IPS DF 6.9 (cell line): Measurements from ENCODE around the gene CD3G.

ENCODE experiments used
- DNase-seq: peaks from one replicate; pipeline ENCODE4 v3.0.0-alpha.2; 2013; ENCODE audit warnings: low read depth, low spot score
- H3K27ac ChIP-seq: one replicate; pipeline ENCODE4 v1.5.1; 2013; ENCODE audit warnings: low read length, control low read depth
- H3K27me3 ChIP-seq: 2 replicates; pipeline ENCODE4 v1.6.1; 2013; ENCODE audit warnings: mild to moderate bottlenecking, low read length; ENCODE audit not compliant: control insufficient read depth, insufficient read depth
- H3K36me3 ChIP-seq: 2 replicates; pipeline ENCODE4 v1.6.1; 2013; ENCODE audit warnings: low read length; ENCODE audit not compliant: control insufficient read depth, insufficient read depth
- H3K4me1 ChIP-seq: 2 replicates; pipeline ENCODE4 v1.6.1; 2013; ENCODE audit warnings: low read length; ENCODE audit not compliant: control insufficient read depth, insufficient read depth
- H3K4me3 ChIP-seq: 2 replicates; pipeline ENCODE4 v1.5.1; 2013; ENCODE audit warnings: mild to moderate bottlenecking, low read length
- H3K9me3 ChIP-seq: 2 replicates; pipeline ENCODE4 v1.6.1; 2013; ENCODE audit warnings: low read length, inconsistent platforms; ENCODE audit not compliant: control insufficient read depth, insufficient read depth
- WGBS: extraction: QIAGEN DNeasy Blood & Tissue Kit; methylation state at CpG from one replicate; pipeline ENCODE4 v1.1.7; 2013; ENCODE audit warnings: mixed read lengths, missing lambda C conversion rate; ENCODE audit not compliant: insufficient read length, insufficient coverage; 5-methylcytosine and 5-hydroxymethylcytosine counted together

CD3G gene

DNA sequence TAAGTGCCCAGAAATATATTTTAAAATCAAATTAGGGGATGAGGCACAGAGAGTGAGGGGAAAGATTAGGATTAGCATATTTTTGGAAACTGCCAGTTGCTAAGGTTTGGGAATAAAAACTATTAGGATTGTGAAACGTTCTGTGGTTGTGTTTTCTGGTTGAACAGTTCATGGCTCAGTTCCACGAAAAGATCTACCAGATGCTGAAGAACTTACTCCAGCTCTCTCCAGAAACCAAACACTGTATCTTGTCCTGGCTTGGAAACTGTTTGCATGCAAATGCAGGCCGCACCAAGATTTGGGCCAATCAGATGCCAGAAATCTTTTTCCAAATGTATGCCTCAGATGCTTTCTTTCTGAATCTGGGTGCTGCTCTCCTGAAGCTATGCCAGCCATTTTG, 30.6 kb downstream of the CD3G start:
- no peak overlapping the region for H3K27ac ChIP-seq
- no CpG with 5 or more reads among the region's 3 CpGs for WGBS

DNA sequence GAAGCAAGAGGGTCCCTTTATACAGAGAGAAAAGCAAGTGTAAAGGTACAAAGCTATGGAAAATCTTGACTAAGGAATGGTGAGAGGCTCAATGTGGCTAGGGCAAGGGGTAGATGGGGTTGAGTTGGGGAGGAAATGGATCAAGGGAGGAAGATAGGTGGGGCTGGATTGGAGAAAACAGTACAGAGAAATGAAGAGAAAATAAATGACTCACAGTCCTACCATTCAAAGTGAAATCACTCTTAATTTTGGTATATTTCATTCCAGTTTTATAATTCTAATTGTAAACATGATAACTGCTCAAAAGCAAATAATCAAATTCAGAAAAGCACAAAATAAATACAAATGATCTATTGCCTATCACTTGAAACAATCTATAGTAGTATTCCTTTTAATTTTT, 31.8 kb downstream of the CD3G start:
- no peak for DNase-seq
- no peaks in the 10 kb centered on the region; the same call in 1 of the 2 replicates for H3K4me1 ChIP-seq
- no peaks in the 10 kb centered on the region for H3K27me3 ChIP-seq
- H3K4me3 ChIP-seq: no peak overlapping the region
- no peak overlapping the region for H3K27ac ChIP-seq
- no peaks in the 10 kb centered on the region; the same call in 1 of the 2 replicates for H3K36me3 ChIP-seq
- no peaks in the 10 kb centered on the region for H3K9me3 ChIP-seq

More for the DNA sequence above, 30.6 kb downstream of the CD3G start:
- DNase-seq: no peak
- no peaks in the 10 kb centered on the region for H3K9me3 ChIP-seq
- no peaks in the 10 kb centered on the region; the same call in 1 of the 2 replicates for H3K36me3 ChIP-seq
- no peak overlapping the region for H3K4me3 ChIP-seq
- H3K27me3 ChIP-seq: no peaks in the 10 kb centered on the region
- no peaks in the 10 kb centered on the region; the same call in 1 of the 2 replicates for H3K4me1 ChIP-seq

GRCh38 chr11:118379497-118379896, 35.4 kb downstream of the CD3G start:
- H3K27me3 ChIP-seq: no peaks in the 10 kb centered on the region
- no peak overlapping the region for H3K27ac ChIP-seq
- peaks cover 3% of the 10 kb centered on the region; the same call in 1 of the 2 replicates for H3K36me3 ChIP-seq
- H3K4me1 ChIP-seq: no peaks in the 10 kb centered on the region; the same call in 1 of the 2 replicates
- H3K4me3 ChIP-seq: no peak overlapping the region
- H3K9me3 ChIP-seq: no peaks in the 10 kb centered on the region
- no CpG with 5 or more reads among the region's 4 CpGs for WGBS
- DNase-seq: no peak

DNA sequence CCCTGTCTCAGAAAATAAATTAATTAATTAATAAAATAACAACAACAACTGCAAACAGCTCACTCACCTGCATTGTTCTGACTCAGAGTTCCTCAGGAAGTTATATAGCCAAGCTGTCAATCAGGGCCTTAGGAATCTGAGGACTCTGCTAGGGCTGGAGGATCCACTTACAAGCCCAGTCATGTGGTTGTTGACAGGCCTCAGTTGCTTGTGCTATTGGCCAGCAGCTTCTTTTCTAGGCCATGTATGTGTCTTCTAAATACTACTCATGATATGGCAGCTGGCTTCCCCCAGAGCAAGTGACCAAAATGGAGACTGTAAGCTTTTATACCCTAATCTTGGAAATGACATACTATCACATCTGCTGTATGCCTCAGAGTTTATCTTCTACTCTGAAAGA, 36.4 kb downstream of the CD3G start:
- Histone ChIP-seq H3K4me1 (no peaks in the 10 kb centered on the region; the same call in 1 of the 2 replicates), H3K36me3 (peaks cover 3% of the 10 kb centered on the region; the same call in 1 of the 2 replicates), H3K9me3 (no peaks in the 10 kb centered on the region), H3K27ac (no peak overlapping the region), H3K27me3 (no peaks in the 10 kb centered on the region), H3K4me3 (no peak overlapping the region)
- no peak for DNase-seq

DNA sequence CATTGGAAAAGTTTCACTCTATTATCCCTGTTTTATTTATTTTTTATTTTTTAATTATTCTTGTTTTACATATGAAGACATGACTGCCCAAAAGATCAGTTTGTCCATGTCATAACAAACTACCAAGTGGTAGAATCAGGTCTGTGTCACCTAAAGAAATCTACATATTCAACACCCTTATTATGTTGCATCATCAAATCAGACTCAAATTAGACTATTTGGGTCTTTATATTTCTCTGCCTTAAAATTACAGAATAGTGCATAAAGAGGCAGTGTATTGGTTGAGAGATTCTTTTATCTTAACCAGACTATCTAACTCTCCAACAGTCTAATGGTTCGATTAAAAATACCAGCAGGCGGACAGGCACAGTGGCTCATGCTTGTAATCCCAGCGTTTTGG, 38.8 kb downstream of the CD3G start:
- Histone ChIP-seq H3K4me3 (no peak overlapping the region), H3K9me3 (no peaks in the 10 kb centered on the region), H3K27ac (no peak overlapping the region), H3K27me3 (no peaks in the 10 kb centered on the region), H3K4me1 (no peaks in the 10 kb centered on the region; the same call in 1 of the 2 replicates), H3K36me3 (peaks cover 13% of the 10 kb centered on the region; the same call in 1 of the 2 replicates)
- WGBS: no CpG with 5 or more reads among the region's 3 CpGs
- DNase-seq: no peak

DNA sequence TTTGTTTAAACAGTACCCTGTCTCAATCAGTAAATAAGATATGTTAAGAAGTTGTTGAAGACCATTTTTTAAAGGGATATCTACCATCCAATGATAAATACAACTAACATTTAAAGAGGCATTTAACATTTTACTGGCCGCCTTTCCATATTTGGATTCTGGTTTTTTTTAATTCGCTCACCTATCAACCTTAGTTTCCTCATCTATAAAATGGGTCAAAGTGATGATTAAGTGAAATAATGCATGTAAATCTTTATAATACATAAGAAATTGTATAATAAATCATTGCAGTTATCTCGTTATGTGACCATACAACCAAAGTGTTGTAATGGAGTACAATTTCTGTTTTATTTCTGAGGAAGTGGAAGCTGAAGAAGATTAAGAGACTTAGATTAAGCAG, 39.5 kb downstream of the CD3G start:
- DNase-seq: no peak
- Histone ChIP-seq H3K4me1 (no peaks in the 10 kb centered on the region), H3K9me3 (no peaks in the 10 kb centered on the region), H3K27me3 (no peaks in the 10 kb centered on the region), H3K27ac (no peak overlapping the region), H3K4me3 (no peak overlapping the region), H3K36me3 (peaks cover 13% of the 10 kb centered on the region; the same call in 1 of the 2 replicates)
- WGBS: no CpG with 5 or more reads among the region's 3 CpGs

- no peak overlapping the region for H3K27ac ChIP-seq
Measured at GRCh38 chr11:118396097-118396501, 52.0 kb downstream of the CD3G start.

DNA sequence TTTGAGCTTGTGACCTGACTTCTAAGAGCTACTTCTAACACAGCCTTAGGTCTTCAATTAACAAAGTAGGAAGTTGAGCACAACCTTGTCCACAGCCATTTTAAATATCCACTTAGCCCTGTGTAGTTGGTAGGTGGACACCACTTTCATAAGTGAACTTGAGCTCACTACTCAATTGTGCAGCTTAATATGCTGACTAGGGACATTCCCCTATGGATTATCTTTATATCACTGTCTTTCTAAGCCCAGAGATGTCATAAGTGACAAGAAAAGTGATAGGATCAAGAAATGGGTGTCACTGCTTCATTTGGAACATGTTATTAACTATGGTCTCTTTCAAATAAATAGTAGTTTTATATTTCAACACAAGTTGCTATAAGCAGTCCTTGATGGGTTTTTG, 53.3 kb downstream of the CD3G start:
- no peak overlapping the region for H3K4me3 ChIP-seq
- H3K9me3 ChIP-seq: no peaks in the 10 kb centered on the region
- H3K4me1 ChIP-seq: no peaks in the 10 kb centered on the region
- no peak for DNase-seq
- no peaks in the 10 kb centered on the region for H3K27me3 ChIP-seq
- H3K36me3 ChIP-seq: 0 out of 2 replicates have a peak, but pooled peaks cover 2% of the 10 kb centered on the region
- no peak overlapping the region for H3K27ac ChIP-seq

More at GRCh38 chr11:118396097-118396501, 52.0 kb downstream of the CD3G start:
- no peak overlapping the region for H3K4me3 ChIP-seq
- H3K36me3 ChIP-seq: 0 out of 2 replicates have a peak, but pooled peaks cover 2% of the 10 kb centered on the region
- WGBS: no CpG with 5 or more reads among the region's 6 CpGs
- no peaks in the 10 kb centered on the region for H3K9me3 ChIP-seq
- H3K27me3 ChIP-seq: no peaks in the 10 kb centered on the region
- no peak for DNase-seq
- no peaks in the 10 kb centered on the region for H3K4me1 ChIP-seq

- no peak overlapping the region for H3K4me3 ChIP-seq
- no CpG with 5 or more reads among the region's 3 CpGs for WGBS
- H3K4me1 ChIP-seq: no peaks in the 10 kb centered on the region
- no peak for DNase-seq
- no peaks in the 10 kb centered on the region for H3K9me3 ChIP-seq
- 0 out of 2 replicates have a peak, but pooled peaks cover 2% of the 10 kb centered on the region for H3K36me3 ChIP-seq
- H3K27ac ChIP-seq: no peak overlapping the region
- H3K27me3 ChIP-seq: no peaks in the 10 kb centered on the region
Measured at GRCh38 chr11:118398791-118399559, 54.8 kb downstream of the CD3G start.

DNA sequence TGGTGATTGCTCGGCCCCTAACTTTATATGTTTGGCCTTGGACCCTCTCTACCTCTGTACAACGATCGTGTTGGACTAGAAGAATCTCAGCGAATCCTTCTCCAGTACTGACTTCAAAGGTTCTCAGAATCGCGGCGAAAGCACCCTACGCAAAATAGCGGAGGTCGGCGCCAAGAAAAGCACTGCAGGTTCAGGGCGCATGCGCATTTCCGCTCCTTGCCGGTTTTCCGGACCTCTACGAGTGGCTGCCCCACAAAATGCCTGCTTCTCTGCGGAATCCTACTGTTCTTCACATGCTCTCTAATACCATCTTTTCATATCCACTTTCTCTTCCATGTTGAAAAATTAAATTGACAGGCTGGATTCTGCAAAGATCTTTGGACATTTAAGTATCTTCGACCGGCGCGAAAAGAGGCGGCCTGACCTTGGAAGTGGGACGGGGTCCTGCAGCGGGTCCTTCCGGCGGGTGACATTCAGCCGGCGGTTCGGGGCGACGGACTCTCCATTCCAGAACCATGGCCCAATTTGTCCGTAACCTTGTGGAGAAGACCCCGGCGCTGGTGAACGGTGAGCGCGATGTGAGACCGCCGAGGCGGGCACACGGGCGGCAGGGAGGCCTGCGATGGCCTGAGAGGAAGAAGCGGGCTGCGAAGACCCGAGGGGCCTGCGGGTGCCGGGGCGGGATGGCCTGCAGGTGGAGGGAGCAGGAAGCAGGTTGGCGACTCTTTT, 57.2 kb downstream of the CD3G start, which contains the start of gene ATP5MG:
ATP5MG (plus strand) TSS at position 456 of the 729 bp plus-strand sequence; CDS start at position 516, 60 bp downstream.
- H3K36me3 ChIP-seq: no peaks in the 10 kb centered on the region
- H3K4me1 ChIP-seq: no peaks in the 10 kb centered on the region
- peak within 1 kb of the TSS; percentile 79 for H3K4me3 ChIP-seq

More for the DNA sequence above, 57.2 kb downstream of the CD3G start, which contains the start of gene ATP5MG:
- no CpG with 5 or more reads among the region's 51 CpGs for WGBS
- H3K27me3 ChIP-seq: no peaks in the 10 kb centered on the region
- H3K9me3 ChIP-seq: no peaks in the 10 kb centered on the region
- no peak within 1 kb of the TSS for H3K27ac ChIP-seq
- DNase-seq: peak; percentile 79
